Stimulated activated CD4-positive, alpha-beta T cell treated with anti-CD3 and anti-CD28 coated beads, Interleukin-1b, Interleukin-23, amount 100 ng/mL, for 4 hours (primary cell): ENCODE measurements around the gene ZNF211.

Experiments
- DNase-seq, 2 donors: peaks; one replicate each; pipeline ENCODE4 v3.0.0-alpha.2; 2020; ENCODE audit warnings: low read depth in 2 of 2

ZNF211 gene

GRCh38 chr19:57655443-57655842 is 22.5 kb downstream of the ZNF211 start:
- no peak for DNase-seq

GRCh38 chr19:57656346-57656745 is 23.4 kb downstream of the ZNF211 start:
- no peak for DNase-seq

- peak in 1 of 2 donors; percentile 2 for DNase-seq
Measured at GRCh38 chr19:57664269-57665127, 31.5 kb downstream of the ZNF211 start.

- DNase-seq: no peak
Measured at GRCh38 chr19:57665261-57665806, 32.4 kb downstream of the ZNF211 start.

GRCh38 chr19:57667228-57667627 is 34.3 kb downstream of the ZNF211 start:
- no peak for DNase-seq

- no peak for DNase-seq
Measured at GRCh38 chr19:57668635-57669034, 35.7 kb downstream of the ZNF211 start, which contains the start of gene ZSCAN4. ZSCAN4 (plus strand) TSS chr19:57668935; CDS start chr19:57676146, 7,211 bp downstream.

GRCh38 chr19:57671124-57671895 is 38.3 kb downstream of the ZNF211 start:
- no peak for DNase-seq

- DNase-seq: no peak
Measured at GRCh38 chr19:57672466-57672865, 39.5 kb downstream of the ZNF211 start.

GRCh38 chr19:57675881-57676280 is 42.9 kb downstream of the ZNF211 start:
- no peak for DNase-seq

GRCh38 chr19:57682226-57682766 is 49.3 kb downstream of the ZNF211 start:
- DNase-seq: no peak

GRCh38 chr19:57686727-57687126 is 53.8 kb downstream of the ZNF211 start:
- no peak for DNase-seq

- no peak for DNase-seq
Measured at GRCh38 chr19:57687363-57688010, 54.5 kb downstream of the ZNF211 start.

GRCh38 chr19:57688011-57688763 is 55.2 kb downstream of the ZNF211 start:
- no peak for DNase-seq

- DNase-seq: no peak
Measured at GRCh38 chr19:57689750-57690149, 56.8 kb downstream of the ZNF211 start.
